GM19324 (cell line): Measurements from ENCODE around the gene KANSL1.

Source experiments
- ATAC-seq: cut with Tn5 transposase; IDR thresholded peaks from one replicate; pipeline ENCODE4 v1.9.1; 2021; ENCODE audit warnings: mild to moderate bottlenecking, moderate library complexity; ENCODE audit not compliant: unreplicated experiment, low FRiP score

Gene KANSL1

GRCh38 chr17:45991341-45991740 lies 201.9 kb downstream of the KANSL1 start:
- ATAC-seq = no peak

GRCh38 chr17:45990886-45991285 lies 202.3 kb downstream of the KANSL1 start:
- ATAC-seq = no peak

GRCh38 chr17:45989759-45990158 lies 203.5 kb downstream of the KANSL1 start:
- ATAC-seq = no peak

DNA sequence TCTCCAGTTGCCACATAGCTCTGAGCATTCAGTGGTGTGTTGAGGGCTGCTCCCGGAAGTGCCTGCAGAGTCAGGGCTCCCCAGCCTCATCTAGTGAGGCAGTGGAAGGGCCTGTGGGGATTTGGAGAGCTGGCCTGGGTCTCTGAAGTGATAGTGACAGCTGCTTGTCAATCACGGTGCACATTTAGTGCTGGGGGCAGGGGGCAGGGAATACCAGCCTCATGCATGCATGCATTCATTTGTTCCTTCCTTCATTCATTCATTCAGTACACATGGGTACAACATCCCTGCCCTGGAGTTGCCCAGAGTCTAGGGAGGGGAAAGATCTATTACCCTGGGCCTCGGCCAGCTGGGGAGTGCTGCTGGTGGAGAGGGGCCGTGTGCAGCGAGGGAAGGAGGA lies 205.5 kb downstream of the KANSL1 start:
- ATAC-seq = no peak

DNA sequence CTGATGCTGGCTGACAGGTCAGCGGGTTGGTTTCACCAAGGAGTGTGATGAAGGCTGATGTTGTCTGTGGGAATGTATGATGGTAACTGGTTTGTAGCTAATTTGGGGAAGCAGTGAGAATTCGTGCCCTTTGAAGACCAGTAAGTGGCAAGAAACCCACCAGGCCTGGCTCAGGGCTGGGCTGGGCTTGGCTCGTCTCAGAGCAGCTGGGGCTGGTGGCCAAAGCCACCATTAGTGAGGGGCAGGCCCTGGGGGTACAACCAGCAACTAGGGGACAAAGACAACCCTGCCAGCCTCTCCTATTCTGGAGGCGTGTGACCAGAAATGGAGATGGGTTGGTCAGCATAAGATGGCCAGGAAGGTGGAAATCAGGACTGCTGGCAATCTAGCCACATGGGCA lies 207.2 kb downstream of the KANSL1 start:
- no peak for ATAC-seq

DNA sequence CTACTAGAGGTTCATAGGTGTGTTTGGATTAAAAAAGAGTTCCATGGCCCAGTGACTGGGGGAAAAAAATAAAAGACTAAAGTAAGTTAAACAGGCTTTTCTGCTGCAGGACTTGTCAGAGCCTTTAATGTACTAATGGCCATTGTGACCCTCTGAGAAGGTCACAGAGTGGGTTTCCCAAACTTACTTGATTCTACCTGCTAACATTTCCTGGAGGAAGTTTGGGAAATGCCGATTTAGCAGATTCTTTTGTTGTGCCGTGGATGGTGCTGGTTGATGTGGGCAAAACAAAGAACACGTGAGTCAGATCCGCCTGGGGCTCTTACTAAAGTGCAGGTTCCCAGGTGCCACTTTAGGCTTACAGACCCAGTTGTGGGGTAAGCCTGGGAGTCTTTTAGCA lies 207.8 kb downstream of the KANSL1 start:
- ATAC-seq = no peak

- no peak for ATAC-seq
Observed at GRCh38 chr17:45984368-45984767, 208.9 kb downstream of the KANSL1 start.

DNA sequence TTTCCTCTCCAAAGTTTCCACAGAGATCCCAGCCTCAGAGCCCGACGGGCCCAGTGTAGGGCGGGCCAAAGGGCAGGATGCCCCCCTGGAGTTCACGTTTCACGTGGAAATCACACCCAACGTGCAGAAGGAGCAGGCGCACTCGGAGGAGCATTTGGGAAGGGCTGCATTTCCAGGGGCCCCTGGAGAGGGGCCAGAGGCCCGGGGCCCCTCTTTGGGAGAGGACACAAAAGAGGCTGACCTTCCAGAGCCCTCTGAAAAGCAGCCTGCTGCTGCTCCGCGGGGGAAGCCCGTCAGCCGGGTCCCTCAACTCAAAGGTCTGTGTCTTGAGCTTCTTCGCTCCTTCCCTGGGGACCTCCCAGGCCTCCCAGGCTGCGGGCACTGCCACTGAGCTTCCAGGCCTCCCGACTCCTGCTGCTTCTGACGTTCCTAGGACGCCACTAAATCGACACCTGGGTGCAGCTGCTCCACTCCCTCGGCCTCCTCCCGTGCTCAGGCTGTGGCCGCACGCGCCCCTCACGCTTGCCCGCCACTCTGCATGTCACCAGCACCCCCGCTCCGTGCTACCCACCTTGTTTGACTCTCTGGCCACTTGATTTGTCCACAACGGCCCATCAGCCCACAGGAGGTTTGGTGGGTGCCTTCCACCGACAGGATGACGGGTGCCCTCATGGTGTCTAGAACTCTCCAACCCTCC lies 209.5 kb downstream of the KANSL1 start:
- ATAC-seq = no peak

DNA sequence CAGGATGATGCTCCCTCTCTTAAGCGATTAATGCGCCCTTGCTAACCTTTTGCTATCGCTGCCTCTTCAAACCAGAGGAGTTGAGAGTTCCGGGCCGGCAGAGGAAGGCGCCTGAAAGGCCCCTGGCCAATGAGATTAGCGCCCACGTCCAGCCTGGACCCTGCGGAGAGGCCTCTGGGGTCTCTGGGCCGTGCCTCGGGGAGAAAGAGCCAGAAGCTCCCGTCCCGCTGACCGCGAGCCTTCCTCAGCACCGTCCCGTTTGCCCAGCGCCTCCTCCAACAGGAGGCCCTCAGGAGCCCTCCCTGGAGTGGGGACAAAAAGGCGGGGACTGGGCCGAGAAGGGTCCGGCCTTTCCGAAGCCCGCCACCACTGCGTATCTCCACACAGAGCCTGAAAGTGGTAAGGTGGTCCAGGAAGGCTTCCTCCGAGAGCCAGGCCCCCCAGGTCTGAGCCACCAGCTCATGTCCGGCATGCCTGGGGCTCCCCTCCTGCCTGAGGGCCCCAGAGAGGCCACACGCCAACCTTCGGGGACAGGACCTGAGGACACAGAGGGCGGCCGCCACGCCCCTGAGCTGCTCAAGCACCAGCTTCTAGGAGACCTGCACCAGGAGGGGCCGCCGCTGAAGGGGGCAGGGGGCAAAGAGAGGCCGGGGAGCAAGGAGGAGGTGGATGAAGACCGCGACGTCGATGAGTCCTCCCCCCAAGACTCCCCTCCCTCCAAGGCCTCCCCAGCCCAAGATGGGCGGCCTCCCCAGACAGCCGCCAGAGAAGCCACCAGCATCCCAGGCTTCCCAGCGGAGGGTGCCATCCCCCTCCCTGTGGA lies 210.2 kb downstream of the KANSL1 start:
- no peak for ATAC-seq

DNA sequence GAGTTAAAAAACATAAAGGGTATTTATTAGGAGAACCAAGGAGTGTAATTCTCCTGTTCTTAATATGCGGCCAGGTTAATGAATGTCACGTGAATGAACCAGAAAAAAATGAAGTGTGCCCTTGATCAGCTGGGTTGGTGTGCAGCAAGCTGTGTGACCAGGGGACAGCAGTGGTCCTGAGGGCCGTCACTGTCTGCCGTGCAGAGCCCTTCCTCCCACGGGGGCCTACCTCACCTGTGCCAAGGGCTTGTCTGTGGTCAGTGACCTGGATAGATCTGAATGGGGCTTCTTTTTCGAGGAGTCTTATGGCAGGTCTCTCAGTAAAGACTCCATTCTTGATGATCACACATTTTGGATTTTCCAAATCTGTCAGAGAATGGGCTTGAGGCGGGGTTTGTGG lies 211.9 kb downstream of the KANSL1 start:
- no peak for ATAC-seq

- no peak for ATAC-seq
Observed at GRCh38 chr17:45980855-45981254, 212.4 kb downstream of the KANSL1 start.
